ENCODE data around the gene GPALPP1. TPM values are rescaled to one million over a fixed set of nuclear protein-coding genes. Genes with fewer than 3 reads are reported as not detected.

The GPALPP1 gene
- total RNA-seq, 4 donors from 2014 or later: 12.1 to 30.3 (median 22.0) TPM

DNA sequence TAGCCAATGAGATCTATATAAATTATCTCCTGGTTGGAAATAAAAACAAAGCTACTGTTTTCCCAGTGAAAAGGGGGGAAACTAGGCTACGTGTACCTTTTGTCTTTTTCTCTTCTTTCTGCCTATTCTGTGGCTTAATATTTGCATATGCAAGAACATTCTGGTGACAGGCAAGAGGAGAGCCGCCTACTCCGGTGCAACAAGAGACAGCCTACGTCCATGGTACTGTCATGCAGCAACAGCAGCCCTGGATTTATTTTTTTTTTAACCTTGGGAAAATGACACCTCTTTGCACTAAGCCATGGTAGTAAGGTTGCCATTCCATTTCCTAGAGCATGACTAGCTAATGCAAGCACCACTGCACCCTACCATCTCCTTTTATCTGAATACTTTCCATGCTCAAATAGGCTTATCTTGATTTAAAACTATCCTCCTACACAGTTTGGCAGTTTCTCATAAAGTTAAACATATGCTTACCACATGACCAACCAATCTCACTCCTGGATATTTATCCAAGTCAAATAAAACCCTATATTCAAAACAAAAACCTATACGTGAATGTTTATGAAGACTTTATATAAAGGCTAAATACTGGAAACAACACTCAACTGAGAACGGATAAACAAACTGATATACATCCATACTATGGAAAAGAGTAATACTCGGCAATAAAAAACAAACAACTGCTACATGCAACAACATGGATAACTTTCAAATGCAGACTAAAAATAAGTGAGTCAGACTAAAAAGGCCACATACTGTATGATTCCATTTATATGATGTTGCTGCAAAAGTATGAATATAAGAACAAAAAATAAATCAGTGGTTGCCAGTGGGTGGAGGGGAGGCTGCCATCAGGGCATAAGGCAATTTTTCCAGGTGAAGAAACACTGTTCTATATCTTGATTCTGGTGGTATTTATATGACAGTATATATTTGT lies 17.4 kb upstream of the GPALPP1 start:
- intact Hi-C loops (cut with DNase I; ENCODE audit: low total_unique reads): loop anchor here (5.0 to 10.0 kb wide), 2 partner anchors 47 to 490 kb away; no protein-coding TSS in a partner anchor
- H3K27ac ChIP-seq: no peak overlapping the region
- H3K9me3 ChIP-seq: no peaks in the 10 kb centered on the region
- H3K4me3 ChIP-seq: no peak overlapping the region
- WGBS, 2 donors (ENCODE audit: low coverage in 1 of 2): 67 to 81% methylated on average over 4 to 7 of the region's 7 CpGs
- in situ Hi-C loops (cut with MboI; ENCODE audit: low pct_ligation_motif_present in 1 of 4, low pct_unique_long_range_greater_than_20kb in 1 of 4, low sequenced_read_pairs in 3 of 4): loop anchor here (25.0 kb wide), 2 partner anchors 485 to 1060 kb away; no protein-coding TSS in a partner anchor
- no peaks in the 10 kb centered on the region for H3K27me3 ChIP-seq
- no peak for DNase-seq
- no peaks in the 10 kb centered on the region for H3K36me3 ChIP-seq
- peaks cover 0 to 28% (median 4%) of the 10 kb centered on the region in 4 donors for H3K4me1 ChIP-seq
- no peak for TF ChIP-seq POLR2A (IDR thresholded peaks at IDR 0.05)
- TF ChIP-seq POLR2AphosphoS5 (IDR thresholded peaks at IDR 0.05): no peak
- TF ChIP-seq EP300 (IDR thresholded peaks at IDR 0.05; ENCODE audit: low read depth): no peak
- TF ChIP-seq, protein P1, sequence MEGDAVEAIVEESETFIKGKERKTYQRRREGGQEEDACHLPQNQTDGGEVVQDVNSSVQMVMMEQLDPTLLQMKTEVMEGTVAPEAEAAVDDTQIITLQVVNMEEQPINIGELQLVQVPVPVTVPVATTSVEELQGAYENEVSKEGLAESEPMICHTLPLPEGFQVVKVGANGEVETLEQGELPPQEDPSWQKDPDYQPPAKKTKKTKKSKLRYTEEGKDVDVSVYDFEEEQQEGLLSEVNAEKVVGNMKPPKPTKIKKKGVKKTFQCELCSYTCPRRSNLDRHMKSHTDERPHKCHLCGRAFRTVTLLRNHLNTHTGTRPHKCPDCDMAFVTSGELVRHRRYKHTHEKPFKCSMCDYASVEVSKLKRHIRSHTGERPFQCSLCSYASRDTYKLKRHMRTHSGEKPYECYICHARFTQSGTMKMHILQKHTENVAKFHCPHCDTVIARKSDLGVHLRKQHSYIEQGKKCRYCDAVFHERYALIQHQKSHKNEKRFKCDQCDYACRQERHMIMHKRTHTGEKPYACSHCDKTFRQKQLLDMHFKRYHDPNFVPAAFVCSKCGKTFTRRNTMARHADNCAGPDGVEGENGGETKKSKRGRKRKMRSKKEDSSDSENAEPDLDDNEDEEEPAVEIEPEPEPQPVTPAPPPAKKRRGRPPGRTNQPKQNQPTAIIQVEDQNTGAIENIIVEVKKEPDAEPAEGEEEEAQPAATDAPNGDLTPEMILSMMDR (IDR thresholded peaks at IDR 0.05): no peak

DNA sequence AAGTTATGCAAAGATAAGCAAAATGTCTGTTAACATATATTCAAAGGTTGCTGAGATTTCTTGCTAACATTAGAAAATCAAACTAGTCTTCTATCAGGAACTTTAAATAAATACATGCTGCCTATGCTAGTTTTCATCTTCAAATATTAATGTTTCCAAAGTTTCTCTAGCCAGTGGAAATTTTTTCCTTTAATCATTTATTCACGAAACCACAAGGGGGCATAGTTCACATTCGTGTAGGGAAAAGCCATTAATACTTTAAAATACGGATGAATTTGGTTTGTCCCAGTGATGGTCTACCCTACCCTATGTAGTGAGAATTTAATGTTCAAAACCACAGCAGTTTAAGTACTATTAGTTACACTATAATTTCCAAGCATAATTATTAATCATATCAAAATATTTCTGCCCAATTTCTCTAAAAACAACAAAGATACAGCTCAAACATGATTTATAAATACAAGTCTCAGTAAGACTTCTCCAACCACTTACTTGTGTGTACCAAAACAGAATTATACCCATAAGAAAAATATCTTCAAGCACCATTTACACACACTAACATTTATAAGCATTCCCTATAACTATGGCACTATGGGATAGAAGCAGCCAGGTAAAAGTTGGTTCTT lies 16.3 kb upstream of the GPALPP1 start:
- intact Hi-C loops (cut with DNase I; ENCODE audit: low total_unique reads): loop anchor here (5.0 to 10.0 kb wide), 2 partner anchors 48 to 491 kb away; no protein-coding TSS in a partner anchor
- Histone ChIP-seq H3K36me3 (peaks cover 0 to 8% (median 3%) of the 10 kb centered on the region in 4 donors), H3K27ac (no peak overlapping the region), H3K9me3 (no peaks in the 10 kb centered on the region), H3K4me3 (no peak overlapping the region), H3K27me3 (no peaks in the 10 kb centered on the region), H3K4me1 (peaks cover 0 to 17% (median 2%) of the 10 kb centered on the region in 4 donors)
- in situ Hi-C loops (cut with MboI; ENCODE audit: low pct_ligation_motif_present in 1 of 4, low pct_unique_long_range_greater_than_20kb in 1 of 4, low sequenced_read_pairs in 3 of 4): loop anchor here (25.0 kb wide), 2 partner anchors 486 to 1061 kb away; no protein-coding TSS in a partner anchor
- no peak for DNase-seq
- TF ChIP-seq, protein P1 (IDR thresholded peaks at IDR 0.05): peak; percentile 45 to 56 (median 54)
- no peak for TF ChIP-seq POLR2AphosphoS5 (IDR thresholded peaks at IDR 0.05)
- 13 to 17% methylated on average over 3 of the region's 3 CpGs for WGBS, 2 donors (ENCODE audit: low coverage in 1 of 2)

DNA sequence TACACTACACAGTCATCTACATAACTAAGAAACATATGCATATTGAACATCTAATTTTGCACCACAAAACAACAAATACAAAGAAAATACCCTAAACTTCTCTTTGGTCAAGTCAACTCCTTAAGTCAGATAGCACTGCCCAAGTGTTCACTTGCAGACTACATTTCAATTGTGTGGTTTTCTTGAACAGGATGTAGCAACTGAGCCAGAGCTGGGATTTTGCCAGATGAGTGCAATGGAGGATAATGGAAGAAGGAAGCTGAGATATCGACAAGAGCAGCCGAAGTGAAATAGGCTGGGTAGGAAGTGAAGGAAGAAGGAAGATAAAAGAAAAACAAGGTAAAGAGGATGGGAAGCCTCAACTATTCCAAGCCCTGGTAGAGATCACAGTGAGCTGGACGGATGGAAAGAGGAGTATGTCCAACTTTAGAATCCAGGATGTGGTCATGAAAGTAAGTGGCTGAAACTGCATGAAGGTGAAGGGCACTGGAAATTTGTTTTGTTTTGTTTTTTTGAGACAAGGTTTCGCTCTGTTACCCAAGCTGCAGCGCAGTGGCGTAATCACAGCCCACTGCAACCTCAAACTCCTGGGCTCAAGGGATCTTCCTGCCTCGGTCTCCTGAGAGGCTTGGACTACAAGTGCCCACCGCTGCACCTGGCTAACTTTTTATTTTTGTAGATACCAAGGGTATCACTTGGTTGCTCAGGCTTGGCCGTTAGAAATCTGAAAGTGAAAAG lies 15.1 kb upstream of the GPALPP1 start:
- Histone ChIP-seq H3K27ac (no peak overlapping the region), H3K9me3 (no peaks in the 10 kb centered on the region), H3K4me1 (peaks cover 0 to 5% (median 2%) of the 10 kb centered on the region in 4 donors), H3K4me3 (no peak overlapping the region), H3K27me3 (no peaks in the 10 kb centered on the region), H3K36me3 (peaks cover 0 to 15% (median 4%) of the 10 kb centered on the region in 4 donors)
- no peak for DNase-seq
- TF ChIP-seq EP300 (IDR thresholded peaks at IDR 0.05; ENCODE audit: low read depth): no peak
- TF ChIP-seq, protein P1 (IDR thresholded peaks at IDR 0.05): no peak
- TF ChIP-seq POLR2AphosphoS5 (IDR thresholded peaks at IDR 0.05): no peak
- TF ChIP-seq POLR2A (IDR thresholded peaks at IDR 0.05): no peak
- in situ Hi-C loops (cut with MboI; ENCODE audit: low pct_ligation_motif_present in 1 of 4, low pct_unique_long_range_greater_than_20kb in 1 of 4, low sequenced_read_pairs in 3 of 4): loop anchor here (25.0 kb wide), 2 partner anchors 487 to 1062 kb away; no protein-coding TSS in a partner anchor
- intact Hi-C loops (cut with DNase I; ENCODE audit: low total_unique reads): loop anchor here (5.0 to 10.0 kb wide), 2 partner anchors 49 to 492 kb away; no protein-coding TSS in a partner anchor
- WGBS, 2 donors (ENCODE audit: low coverage in 1 of 2): 61 to 68% methylated on average over 4 to 9 of the region's 9 CpGs

All from transverse colon (tissue), 4 donors.